ENCODE data around the gene ACIN1.
A peak's percentile ranks its signal among the peaks of the same experiment; 100 is the strongest.

ACIN1 gene

GRCh38 chr14:23090254-23090636, 4.7 kb downstream of the ACIN1 start:
- no peak for DNase-seq (ENCODE audit: low read depth, low spot score)
- no peak overlapping the region for H3K27ac ChIP-seq

- no peak for DNase-seq (ENCODE audit: low read depth, low spot score)
- no peak overlapping the region for H3K27ac ChIP-seq
Measured at GRCh38 chr14:23089498-23090253, 5.3 kb downstream of the ACIN1 start.

GRCh38 chr14:23086565-23086964, 8.4 kb downstream of the ACIN1 start:
- peak overlapping the region; percentile 40 for H3K27ac ChIP-seq
- DNase-seq (ENCODE audit: low read depth, low spot score), result no peak

DNA sequence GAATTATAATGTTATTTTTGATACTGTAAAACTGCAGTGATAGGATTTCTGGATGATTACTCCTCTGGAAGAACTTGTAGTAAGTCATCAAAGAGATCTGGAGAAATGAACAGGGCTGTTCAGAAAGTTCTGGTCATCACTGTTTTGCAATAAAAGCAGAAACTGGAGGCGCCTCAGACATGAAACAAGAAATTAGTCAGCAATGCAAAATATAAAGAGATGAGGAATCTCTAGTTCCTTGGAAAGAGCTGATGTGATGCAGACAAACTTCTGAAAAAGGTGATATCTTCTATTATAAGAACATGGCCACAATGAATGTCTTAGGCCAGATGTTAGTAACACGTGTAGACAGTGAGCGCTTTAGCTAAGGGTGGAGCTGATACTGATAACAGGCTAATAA, 9.5 kb downstream of the ACIN1 start:
- DNase-seq (ENCODE audit: low read depth, low spot score), result no peak
- peak overlapping the region; percentile 40 for H3K27ac ChIP-seq

- no peak for DNase-seq (ENCODE audit: low read depth, low spot score)
- peak overlapping the region; percentile 77 for H3K27ac ChIP-seq
Measured at GRCh38 chr14:23080474-23080873, 14.5 kb downstream of the ACIN1 start.

DNA sequence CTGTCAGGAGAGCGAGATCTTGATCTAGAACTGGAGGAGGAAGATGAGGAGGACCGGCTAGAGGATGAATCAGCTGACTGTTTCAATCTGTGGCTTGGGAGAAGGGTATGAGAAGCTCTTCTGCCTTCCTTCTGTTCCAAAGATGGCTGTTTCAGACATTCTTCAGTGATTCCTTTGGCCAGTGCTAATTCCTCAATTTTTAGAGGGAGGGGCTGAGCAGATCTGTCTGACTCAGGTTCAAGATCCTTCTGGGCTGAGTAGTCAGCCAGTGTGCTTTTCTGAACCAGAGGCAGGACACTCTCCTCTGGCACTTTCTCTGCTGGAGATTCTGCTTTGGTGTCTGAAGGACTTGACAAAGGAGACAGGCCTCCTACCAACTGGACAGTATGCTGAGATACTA, 15.2 kb downstream of the ACIN1 start:
- DNase-seq (ENCODE audit: low read depth, low spot score), result no peak
- H3K27ac ChIP-seq, result peak overlapping the region; percentile 77

GRCh38 chr14:23078692-23079116, 16.2 kb downstream of the ACIN1 start:
- peak; percentile 57 for DNase-seq (ENCODE audit: low read depth, low spot score)
- H3K27ac ChIP-seq, result peak overlapping the region; percentile 77

GRCh38 chr14:23077962-23078361, 17.0 kb downstream of the ACIN1 start:
- H3K27ac ChIP-seq, result peak overlapping the region; percentile 77
- no peak for DNase-seq (ENCODE audit: low read depth, low spot score)

GRCh38 chr14:23076785-23077408, 18.0 kb downstream of the ACIN1 start:
- no peak for DNase-seq (ENCODE audit: low read depth, low spot score)

DNA sequence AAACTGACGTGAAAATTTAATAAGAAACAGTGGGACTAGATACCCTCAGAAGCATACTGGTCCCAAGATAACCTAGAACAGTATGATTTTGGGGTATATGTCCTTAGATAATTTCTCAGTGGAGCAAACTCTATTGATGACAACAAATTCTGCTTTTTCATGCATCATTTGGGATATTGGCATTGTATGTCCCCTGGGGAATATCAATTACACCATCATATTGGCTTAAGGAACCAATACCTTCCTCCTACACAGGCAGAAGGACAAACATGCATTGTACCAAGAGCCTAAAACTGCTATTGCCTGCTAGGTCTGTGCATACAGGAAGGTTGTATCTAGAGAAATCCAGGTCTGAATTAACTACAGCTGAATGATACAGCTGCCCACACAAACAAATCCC, 20.0 kb downstream of the ACIN1 start:
- no peak for DNase-seq (ENCODE audit: low read depth, low spot score)

More at GRCh38 chr14:23076785-23077408, 18.0 kb downstream of the ACIN1 start:
- H3K27ac ChIP-seq, result no peak overlapping the region

DNA sequence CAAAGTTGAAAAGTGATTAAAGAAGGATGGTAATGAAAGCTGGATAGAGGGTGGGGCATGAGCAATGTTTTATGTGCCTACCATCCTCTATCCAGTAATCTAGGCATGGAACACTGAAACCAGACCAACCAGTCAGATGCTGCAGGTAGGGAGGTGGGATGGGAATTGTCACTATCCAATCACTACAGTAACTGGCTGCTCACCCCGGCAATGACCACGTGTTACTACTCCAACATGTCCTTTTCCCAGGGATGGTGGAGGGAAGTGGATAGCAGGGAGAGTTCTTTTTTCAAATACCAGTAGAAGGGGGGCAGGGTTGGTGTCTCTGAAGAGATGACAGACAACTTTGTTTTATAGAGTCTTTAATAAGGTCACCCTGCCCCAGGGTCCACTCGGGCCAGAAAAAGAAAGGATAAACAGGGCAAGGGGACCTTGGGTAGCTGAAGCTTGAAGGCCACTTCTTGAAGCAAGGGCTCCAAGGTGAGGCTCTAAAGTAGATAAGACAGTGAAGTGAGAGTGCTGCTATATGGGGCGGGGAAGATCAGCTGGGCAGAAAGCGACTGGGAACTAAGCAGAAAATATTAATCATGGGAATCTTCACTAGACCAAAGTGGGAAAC, 22.9 kb downstream of the ACIN1 start:
- no peak for DNase-seq (ENCODE audit: low read depth, low spot score)

More for the DNA sequence above, 20.0 kb downstream of the ACIN1 start:
- H3K27ac ChIP-seq, result no peak overlapping the region

DNA sequence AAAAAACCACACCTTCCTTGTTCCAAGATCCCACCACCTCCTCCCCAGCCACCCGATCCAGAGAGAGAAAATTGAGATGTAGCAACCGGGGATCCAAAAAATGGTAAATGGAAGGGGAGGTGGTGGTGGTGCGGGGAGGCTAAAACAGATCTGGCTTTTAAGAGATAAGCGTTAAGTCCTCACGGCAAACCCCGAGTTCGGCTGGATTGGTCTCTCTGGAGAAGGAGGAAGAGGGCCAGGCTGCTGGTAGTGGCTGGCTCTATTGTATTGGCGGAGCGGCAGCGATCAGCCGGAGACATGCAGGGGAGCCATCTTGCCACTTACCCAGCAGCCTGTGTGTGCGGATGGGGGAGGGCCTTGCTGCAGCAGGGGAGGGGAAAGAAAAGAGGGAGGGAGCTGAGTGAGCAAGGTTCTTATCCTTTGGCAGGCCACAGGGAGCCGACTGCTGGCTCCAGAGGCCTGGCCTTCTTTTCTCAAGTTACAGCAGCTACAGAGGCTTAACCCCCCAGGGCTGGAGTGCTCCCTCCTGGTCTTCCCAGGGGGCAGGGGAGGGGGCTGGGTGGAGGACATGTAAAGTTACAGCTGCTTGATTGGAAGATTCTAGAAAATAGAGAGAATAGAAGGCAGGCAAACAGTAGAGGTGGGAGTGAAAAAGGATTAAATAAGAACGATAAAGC, 23.6 kb downstream of the ACIN1 start:
- H3K27ac ChIP-seq, result peak overlapping the region; percentile 72
- peak; percentile 72 for DNase-seq (ENCODE audit: low read depth, low spot score)

More for the DNA sequence above, 22.9 kb downstream of the ACIN1 start:
- H3K27ac ChIP-seq, result peak overlapping the region; percentile 72

GRCh38 chr14:23070262-23071129, 24.4 kb downstream of the ACIN1 start:
- H3K27ac ChIP-seq, result peak overlapping the region; percentile 72

GRCh38 chr14:23069413-23069806, 25.5 kb downstream of the ACIN1 start:
- H3K27ac ChIP-seq, result no peak overlapping the region

More at GRCh38 chr14:23070262-23071129, 24.4 kb downstream of the ACIN1 start:
- no peak for DNase-seq (ENCODE audit: low read depth, low spot score)

GRCh38 chr14:23068789-23069412, 26.0 kb downstream of the ACIN1 start:
- H3K27ac ChIP-seq, result no peak overlapping the region
- DNase-seq (ENCODE audit: low read depth, low spot score), result peak; percentile 50

More at GRCh38 chr14:23069413-23069806, 25.5 kb downstream of the ACIN1 start:
- DNase-seq (ENCODE audit: low read depth, low spot score), result no peak

DNA sequence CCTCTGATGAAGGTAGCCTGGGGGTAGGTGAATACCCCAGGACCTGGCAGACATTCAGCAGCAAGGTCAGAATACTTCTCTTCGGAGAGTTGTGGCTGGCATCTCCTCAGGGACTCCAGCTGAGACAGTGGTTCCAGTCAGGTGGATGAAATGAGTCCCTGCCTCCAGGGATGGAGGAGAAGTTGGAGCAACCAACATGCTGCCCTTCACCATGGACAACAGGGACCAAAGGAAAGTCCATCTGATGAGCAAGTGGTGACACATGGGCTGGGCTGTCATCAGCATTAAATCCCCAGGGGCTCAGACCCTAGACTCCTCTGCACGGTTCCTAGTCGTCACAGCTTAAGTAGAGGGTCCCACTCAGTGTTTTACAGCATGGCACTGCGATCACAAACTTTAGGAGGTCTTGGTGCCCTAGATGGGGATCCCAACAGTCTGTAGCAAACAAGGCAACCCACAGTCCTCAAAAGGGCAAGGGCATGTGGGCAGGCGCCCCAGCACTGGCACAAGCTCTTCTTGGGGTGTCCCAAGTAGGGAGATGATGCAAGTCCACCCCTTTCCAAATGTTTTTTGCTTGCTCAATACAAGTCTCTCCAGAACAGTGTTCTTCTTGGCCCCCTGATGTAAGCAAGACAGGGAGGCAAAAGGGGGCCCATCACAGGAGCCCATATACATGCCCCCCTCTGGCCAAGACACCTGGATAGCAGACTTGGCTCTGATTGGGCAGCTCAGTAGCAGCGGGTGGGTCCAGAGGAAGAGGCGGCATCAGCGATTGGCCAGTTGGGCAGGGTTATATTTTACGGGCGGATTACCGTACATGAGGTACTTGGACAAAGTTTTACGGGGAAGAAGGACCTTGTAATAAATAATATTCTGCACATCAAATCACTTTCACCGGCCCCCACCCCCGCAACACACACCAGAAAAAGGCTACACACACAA, 26.8 kb downstream of the ACIN1 start:
- no peak overlapping the region for H3K27ac ChIP-seq
- no peak for DNase-seq (ENCODE audit: low read depth, low spot score)

DNA sequence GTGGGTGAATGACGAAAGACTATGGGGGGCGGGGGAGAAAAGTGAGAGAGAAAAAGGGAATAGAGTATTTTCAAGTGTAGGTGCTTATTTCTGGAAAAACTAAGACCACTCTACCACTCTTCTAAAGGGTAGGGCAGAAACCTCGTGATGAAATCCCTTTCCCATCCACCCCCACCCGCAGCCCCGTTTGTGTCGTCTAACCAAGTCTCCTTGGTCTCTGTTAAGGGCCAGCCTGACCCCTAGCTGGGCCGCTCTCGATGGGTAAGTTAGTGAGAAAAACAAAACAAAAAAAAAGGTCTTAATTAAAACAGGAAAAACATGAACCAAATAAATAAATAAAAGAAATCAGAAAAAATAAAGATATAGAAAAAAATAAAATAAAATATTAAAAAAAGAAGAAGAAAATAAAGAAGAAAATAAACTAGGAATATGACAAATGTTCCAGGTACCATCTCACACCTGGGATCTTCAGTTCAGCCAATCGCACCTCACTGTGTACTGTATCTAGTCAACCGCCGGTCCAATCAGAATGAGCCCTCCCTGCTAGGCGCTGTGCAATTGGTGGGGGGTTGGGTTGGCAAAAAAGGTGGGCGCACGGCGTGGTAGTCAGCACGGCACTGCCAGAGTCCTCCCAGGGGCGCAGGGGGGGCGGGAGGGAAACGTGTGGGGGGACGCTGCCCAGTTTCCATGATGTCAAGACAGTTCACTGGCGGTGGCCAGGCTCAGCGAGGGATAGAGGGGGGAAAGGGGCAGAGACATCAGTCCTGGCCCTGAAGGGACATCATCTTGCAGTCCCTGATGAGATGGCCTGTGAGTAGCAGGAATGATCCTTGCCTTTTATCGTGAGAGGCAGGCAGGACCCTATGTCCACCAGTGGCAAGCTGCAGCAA, 27.8 kb downstream of the ACIN1 start:
- DNase-seq (ENCODE audit: low read depth, low spot score), result no peak
- no peak overlapping the region for H3K27ac ChIP-seq

All from epithelial cell of prostate (primary cell).